KBM-7 (cell line): Measurements from ENCODE around the gene CCDC187.

Experiments used
- DNase-seq: peaks from one replicate; pipeline ENCODE4 v3.0.0-alpha.2; 2015
- in situ Hi-C: fragments of 300-500 bp; cut with MboI; formaldehyde crosslinking; loops from 2 replicates; pipeline ENCODE4 v1.14.3; 2020; ENCODE audit warnings: low sequenced_read_pairs, low pct_unique_long_range_greater_than_20kb, mixed read lengths

The CCDC187 gene

GRCh38 chr9:136316271-136316751, 12.4 kb upstream of the CCDC187 start:
- in situ Hi-C loops: no loop called here
- no peak for DNase-seq

- in situ Hi-C loops: no loop called here
- DNase-seq: no peak
These were observed 11.1 kb upstream of the CCDC187 start for GRCh38 chr9:136314944-136315343.

- no peak for DNase-seq
- in situ Hi-C loops: no loop called here
These were observed 10.1 kb upstream of the CCDC187 start for GRCh38 chr9:136314056-136314416.

- no peak for DNase-seq
- in situ Hi-C loops: no loop called here
These were observed 9.5 kb upstream of the CCDC187 start for GRCh38 chr9:136313111-136314055.

GRCh38 chr9:136312436-136312835, 8.5 kb upstream of the CCDC187 start:
- in situ Hi-C loops: no loop called here
- peak; percentile 56 for DNase-seq

GRCh38 chr9:136312009-136312375, 8.1 kb upstream of the CCDC187 start:
- no peak for DNase-seq
- in situ Hi-C loops: no loop called here

GRCh38 chr9:136311051-136312008, 7.4 kb upstream of the CCDC187 start:
- in situ Hi-C loops: no loop called here
- DNase-seq: no peak

GRCh38 chr9:136310273-136311030, 6.6 kb upstream of the CCDC187 start:
- in situ Hi-C loops: no loop called here
- DNase-seq: no peak

GRCh38 chr9:136309806-136310220, 5.9 kb upstream of the CCDC187 start:
- in situ Hi-C loops: no loop called here
- no peak for DNase-seq

- in situ Hi-C loops: no loop called here
These were observed 5.4 kb upstream of the CCDC187 start for GRCh38 chr9:136309101-136309801.

GRCh38 chr9:136308702-136309053, 4.8 kb upstream of the CCDC187 start:
- in situ Hi-C loops: no loop called here
- no peak for DNase-seq

More at GRCh38 chr9:136309101-136309801, 5.4 kb upstream of the CCDC187 start:
- peak; percentile 45 for DNase-seq

- DNase-seq: no peak
- in situ Hi-C loops: no loop called here
These were observed 4.3 kb upstream of the CCDC187 start for GRCh38 chr9:136308006-136308701.

- in situ Hi-C loops: no loop called here
These were observed 3.4 kb upstream of the CCDC187 start for GRCh38 chr9:136307215-136307750.

GRCh38 chr9:136306211-136307208, 2.6 kb upstream of the CCDC187 start:
- DNase-seq: no peak
- in situ Hi-C loops: no loop called here

More at GRCh38 chr9:136307215-136307750, 3.4 kb upstream of the CCDC187 start:
- no peak for DNase-seq

GRCh38 chr9:136305804-136306203, 1.9 kb upstream of the CCDC187 start:
- no peak for DNase-seq
- in situ Hi-C loops: no loop called here

- in situ Hi-C loops: no loop called here
- no peak for DNase-seq
These were observed 1.1 kb upstream of the CCDC187 start for GRCh38 chr9:136304981-136305380.

- in situ Hi-C loops: no loop called here
These were observed 562 bp upstream of the CCDC187 start for GRCh38 chr9:136304456-136304855.

More at GRCh38 chr9:136304456-136304855, 562 bp upstream of the CCDC187 start:
- DNase-seq: no peak
